HCT116 (cell line): ENCODE data around the gene UBE2V1. TPM values are rescaled to one million over a fixed set of nuclear protein-coding genes. Genes with fewer than 3 reads are reported as not detected.

Source experiments
- ATAC-seq: fragments of 200-7000 bp; cut with Tn5 transposase; 2 replicates; pipeline ENCODE4 v1.9.1; 2020; ENCODE audit warnings: mild to moderate bottlenecking, moderate library complexity
- BruUV-seq: library from RNA; stranded (reverse); fragments of 400-500 nt; replicated peaks from 2 replicates; lab custom pipeline; 2021; lab: Mats Ljungman, UMichigan
- CTCF ChIA-PET: fragments of 300-600 bp; sonication (Branson Sonifier 250); formaldehyde crosslinking; loops from one replicate; lab custom pipeline; 2021; ENCODE audit warnings: antibody characterized with exemption; lab: Charles Lee
- POLR2A ChIA-PET: fragments of 300-600, 350-600 bp; sonication (Branson Sonifier 250); formaldehyde crosslinking; loops from one replicate; lab custom pipeline; 2021; ENCODE audit warnings: antibody characterized with exemption; lab: Charles Lee
- RAD21 ChIA-PET, 2 experiments: fragments of 300-600 bp; sonication (Branson Sonifier 250); formaldehyde crosslinking; loops; one replicate each; lab custom pipeline; 2023; ENCODE audit warnings: low total read pairs in 2 of 2; ENCODE audit not compliant: uncharacterized antibody in 2 of 2, unreplicated experiment in 2 of 2, low non-redundant PET in 1 of 2; lab: Charles Lee
- DNase-seq: peaks from one replicate; pipeline ENCODE4 v3.0.0-alpha.2; 2010; ENCODE audit warnings: low read depth, low spot score
- H2AFZ ChIP-seq: fragments of 200-600 bp; shearing (Covaris generic), sonication (generic); 2 replicates; pipeline ENCODE4 v1.6.1; 2017; ENCODE audit warnings: low read depth, mixed run types, mixed read lengths, antibody characterized with exemption, low read length; ENCODE audit not compliant: poor library complexity, severe bottlenecking
- H3K27ac ChIP-seq: 2 replicates; pipeline ENCODE4 v1.5.1; 2012; ENCODE audit warnings: low read depth, low read length
- H3K27me3 ChIP-seq: fragments of 200-600 bp; sonication (generic); 2 replicates; pipeline ENCODE4 v1.6.1; 2016; ENCODE audit warnings: mixed run types, low read length, mixed read lengths; ENCODE audit not compliant: insufficient read depth
- H3K36me3 ChIP-seq, 2 experiments: fragments of 200-500 bp in 1 of 2; fragments of 200-600 bp in 1 of 2; sonication (Bioruptor generic) in 1 of 2; sonication (generic) in 1 of 2; 2 replicates each; pipeline versions ENCODE4 v1.5.1 to v1.6.1; 2014 to 2016; ENCODE audit warnings: low read length in 2 of 2, inconsistent platforms in 1 of 2, mixed read lengths in 1 of 2, mixed run types in 1 of 2; ENCODE audit not compliant: insufficient read depth in 2 of 2, control insufficient read depth in 1 of 2
- H3K4me1 ChIP-seq, 2 experiments: fragments of 200-600 bp in 1 of 2; sonication (generic) in 1 of 2; 2 replicates each; pipeline versions ENCODE4 v1.5.1 to v1.6.1; 2012 to 2017; ENCODE audit warnings: low read length in 2 of 2, inconsistent platforms in 1 of 2, mild to moderate bottlenecking in 1 of 2, mixed read lengths in 1 of 2, mixed run types in 1 of 2, moderate library complexity in 1 of 2; ENCODE audit not compliant: insufficient read depth in 2 of 2, control insufficient read depth in 1 of 2
- H3K4me2 ChIP-seq: fragments of 200-600 bp; sonication (generic); 2 replicates; pipeline ENCODE4 v1.6.1; 2017; ENCODE audit warnings: mixed run types, low read length, mixed read lengths
- H3K4me3 ChIP-seq, 2 experiments: fragments of 200-600 bp in 1 of 2; sonication (generic) in 1 of 2; replicated peaks in 1 of 2; 2 replicates each; pipeline ENCODE4 v1.5.1; 2011 to 2016; ENCODE audit warnings: low read length in 2 of 2, control low read depth in 1 of 2, low read depth in 1 of 2, mild to moderate bottlenecking in 1 of 2, mixed read lengths in 1 of 2, mixed run types in 1 of 2
- H3K79me2 ChIP-seq: fragments of 200-600 bp; sonication (generic); 2 replicates; pipeline ENCODE4 v1.6.1; 2017; ENCODE audit warnings: mild to moderate bottlenecking, mixed run types, low read length, moderate library complexity, mixed read lengths; ENCODE audit not compliant: insufficient read depth
- H3K9ac ChIP-seq: fragments of 200-600 bp; sonication (generic); 2 replicates; pipeline ENCODE4 v1.6.1; 2016; ENCODE audit warnings: low read length, mixed read lengths
- H3K9me2 ChIP-seq: fragments of 200-600 bp; sonication (generic), shearing (Covaris generic); 2 replicates; pipeline ENCODE4 v1.6.1; 2017; ENCODE audit warnings: mixed run types, mild to moderate bottlenecking, moderate library complexity; ENCODE audit not compliant: insufficient read depth
- H3K9me3 ChIP-seq, 2 experiments: fragments of 200-500 bp in 1 of 2; fragments of 200-600 bp in 1 of 2; sonication (Bioruptor generic) in 1 of 2; sonication (generic) in 1 of 2; 2 replicates each; pipeline ENCODE4 v1.6.1; 2014 to 2017; ENCODE audit warnings: low read length in 2 of 2, mixed read lengths in 2 of 2, inconsistent platforms in 1 of 2, low read depth in 1 of 2, mild to moderate bottlenecking in 1 of 2, mixed run types in 1 of 2, moderate library complexity in 1 of 2; ENCODE audit not compliant: control insufficient read depth in 1 of 2, insufficient read depth in 1 of 2
- H4K20me1 ChIP-seq: fragments of 200-600 bp; sonication (generic), shearing (Covaris generic); 2 replicates; pipeline ENCODE4 v1.6.1; 2017; ENCODE audit warnings: mixed run types, mild to moderate bottlenecking, moderate library complexity; ENCODE audit not compliant: insufficient read depth
- JUND ChIP-seq: IDR thresholded peaks from 2 replicates; pipeline ENCODE4 v1.6.1; 2012
- POLR2A ChIP-seq: IDR thresholded peaks from 2 replicates; pipeline ENCODE4 v1.7.0; 2011; ENCODE audit warnings: borderline replicate concordance; ENCODE audit not compliant: insufficient read depth, insufficient read length; ENCODE audit errors: extremely low read depth
- POLR2AphosphoS5 ChIP-seq: IDR thresholded peaks from 2 replicates; pipeline ENCODE4 v1.6.1; 2011; ENCODE audit warnings: mild to moderate bottlenecking, low read depth, low read length, moderate library complexity
- RAD21 ChIP-seq: IDR thresholded peaks from 2 replicates; pipeline ENCODE4 v1.6.1; 2012; ENCODE audit warnings: low read depth, mild to moderate bottlenecking
- SIN3A ChIP-seq: IDR thresholded peaks from 2 replicates; pipeline ENCODE4 v1.6.1; 2012; ENCODE audit warnings: low read depth
- SRF ChIP-seq: IDR thresholded peaks from 2 replicates; pipeline ENCODE4 v1.6.1; 2012; ENCODE audit warnings: low read depth
- YY1 ChIP-seq: IDR thresholded peaks from 2 replicates; pipeline ENCODE4 v1.6.1; 2011; ENCODE audit warnings: low read length, low read depth, moderate library complexity, mild to moderate bottlenecking; ENCODE audit not compliant: insufficient replicate concordance; ENCODE audit errors: extremely low read depth
- ZNF274 ChIP-seq: fragments of 200-500 bp; sonication (Bioruptor generic); IDR thresholded peaks from 2 replicates; pipeline ENCODE4 v1.6.1; 2014; ENCODE audit warnings: mild to moderate bottlenecking, low read depth, low read length, inconsistent platforms
- intact Hi-C: fragments of 100-400 bp; cut with micrococcal nuclease; formaldehyde crosslinking; loops from 2 replicates; pipeline ENCODE4 v1.10.0; 2022
- total RNA-seq: library from RNA; stranded (reverse); gene quantifications from one replicate; pipeline ENCODE4 v1.2.1, GENCODE V29; 2021; ENCODE audit not compliant: unreplicated experiment
- TF ChIP-seq, protein P1 (sequence below): IDR thresholded peaks from 2 replicates; pipeline ENCODE4 v1.6.1; 2011; ENCODE audit warnings: mild to moderate bottlenecking, low read length, moderate library complexity; ENCODE audit not compliant: insufficient replicate concordance; ENCODE audit errors: extremely low read depth
- TF ChIP-seq, protein P2 (sequence below), 3 experiments: fragments of 200-600 bp in 1 of 3; sonication (generic) in 1 of 3; IDR thresholded peaks in 2 of 3; conservative IDR thresholded peaks in 1 of 3; 2 replicates each; pipeline ENCODE4 v1.5.1; 2012 to 2017; ENCODE audit warnings: low read depth in 2 of 3, low read length in 2 of 3, antibody characterized with exemption in 1 of 3, borderline replicate concordance in 1 of 3, control low read depth in 1 of 3, mild to moderate bottlenecking in 1 of 3, mixed read lengths in 1 of 3, mixed run types in 1 of 3, moderate library complexity in 1 of 3; ENCODE audit not compliant: insufficient read depth in 1 of 3

Gene UBE2V1
- total RNA-seq, 1 experiment from 2014 or later = 114 TPM

GRCh38 chr20:50044353-50044960, 68.5 kb downstream of the UBE2V1 start:
- ChIA-PET POLR2A (no interaction called here), RAD21 (no interaction called here), CTCF (no interaction called here)
- Histone ChIP-seq H3K9me2 (no peaks in the 10 kb centered on the region), H3K9me3 (no peaks in the 10 kb centered on the region), H3K4me2 (no peak overlapping the region), H3K4me3 (no peak overlapping the region), H3K79me2 (no peaks in the 10 kb centered on the region), H4K20me1 (no peaks in the 10 kb centered on the region), H2AFZ (no peak overlapping the region), H3K27ac (no peak overlapping the region), H3K9ac (no peak overlapping the region), H3K4me1 (peaks cover 0 to 9% of the 10 kb centered on the region in 2 experiments; a peak in 2 of 4 replicates), H3K27me3 (no peaks in the 10 kb centered on the region), H3K36me3 (no peaks in the 10 kb centered on the region)
- BruUV-seq = no TSS peak
- DNase-seq (no peak), ATAC-seq (no peak)
- TF ChIP-seq SIN3A (no peak), YY1 (no peak), SRF (no peak), POLR2AphosphoS5 (no peak), ZNF274 (no peak), JUND (no peak), RAD21 (no peak), POLR2A (no peak)
- TF ChIP-seq, protein P1, sequence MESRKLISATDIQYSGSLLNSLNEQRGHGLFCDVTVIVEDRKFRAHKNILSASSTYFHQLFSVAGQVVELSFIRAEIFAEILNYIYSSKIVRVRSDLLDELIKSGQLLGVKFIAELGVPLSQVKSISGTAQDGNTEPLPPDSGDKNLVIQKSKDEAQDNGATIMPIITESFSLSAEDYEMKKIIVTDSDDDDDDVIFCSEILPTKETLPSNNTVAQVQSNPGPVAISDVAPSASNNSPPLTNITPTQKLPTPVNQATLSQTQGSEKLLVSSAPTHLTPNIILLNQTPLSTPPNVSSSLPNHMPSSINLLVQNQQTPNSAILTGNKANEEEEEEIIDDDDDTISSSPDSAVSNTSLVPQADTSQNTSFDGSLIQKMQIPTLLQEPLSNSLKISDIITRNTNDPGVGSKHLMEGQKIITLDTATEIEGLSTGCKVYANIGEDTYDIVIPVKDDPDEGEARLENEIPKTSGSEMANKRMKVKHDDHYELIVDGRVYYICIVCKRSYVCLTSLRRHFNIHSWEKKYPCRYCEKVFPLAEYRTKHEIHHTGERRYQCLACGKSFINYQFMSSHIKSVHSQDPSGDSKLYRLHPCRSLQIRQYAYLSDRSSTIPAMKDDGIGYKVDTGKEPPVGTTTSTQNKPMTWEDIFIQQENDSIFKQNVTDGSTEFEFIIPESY = no peak
- TF ChIP-seq, protein P2, sequence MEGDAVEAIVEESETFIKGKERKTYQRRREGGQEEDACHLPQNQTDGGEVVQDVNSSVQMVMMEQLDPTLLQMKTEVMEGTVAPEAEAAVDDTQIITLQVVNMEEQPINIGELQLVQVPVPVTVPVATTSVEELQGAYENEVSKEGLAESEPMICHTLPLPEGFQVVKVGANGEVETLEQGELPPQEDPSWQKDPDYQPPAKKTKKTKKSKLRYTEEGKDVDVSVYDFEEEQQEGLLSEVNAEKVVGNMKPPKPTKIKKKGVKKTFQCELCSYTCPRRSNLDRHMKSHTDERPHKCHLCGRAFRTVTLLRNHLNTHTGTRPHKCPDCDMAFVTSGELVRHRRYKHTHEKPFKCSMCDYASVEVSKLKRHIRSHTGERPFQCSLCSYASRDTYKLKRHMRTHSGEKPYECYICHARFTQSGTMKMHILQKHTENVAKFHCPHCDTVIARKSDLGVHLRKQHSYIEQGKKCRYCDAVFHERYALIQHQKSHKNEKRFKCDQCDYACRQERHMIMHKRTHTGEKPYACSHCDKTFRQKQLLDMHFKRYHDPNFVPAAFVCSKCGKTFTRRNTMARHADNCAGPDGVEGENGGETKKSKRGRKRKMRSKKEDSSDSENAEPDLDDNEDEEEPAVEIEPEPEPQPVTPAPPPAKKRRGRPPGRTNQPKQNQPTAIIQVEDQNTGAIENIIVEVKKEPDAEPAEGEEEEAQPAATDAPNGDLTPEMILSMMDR (IDR thresholded peaks at IDR 0.05 in 2 of 3, conservative IDR thresholded peaks at IDR 0.05 in 1 of 3; ENCODE audit: borderline replicate concordance in 1 of 3, insufficient read depth in 1 of 3, low read depth in 2 of 3, low read length in 2 of 3) = no peak
- intact Hi-C loops = no loop called here
